ENCODE data around the gene NGF. TPM values are rescaled to one million over a fixed set of nuclear protein-coding genes. Genes with fewer than 3 reads are reported as not detected.

Gene NGF
- total RNA-seq, 4 donors from 2014 or later = 0.78 TPM; not detected in 3

DNA sequence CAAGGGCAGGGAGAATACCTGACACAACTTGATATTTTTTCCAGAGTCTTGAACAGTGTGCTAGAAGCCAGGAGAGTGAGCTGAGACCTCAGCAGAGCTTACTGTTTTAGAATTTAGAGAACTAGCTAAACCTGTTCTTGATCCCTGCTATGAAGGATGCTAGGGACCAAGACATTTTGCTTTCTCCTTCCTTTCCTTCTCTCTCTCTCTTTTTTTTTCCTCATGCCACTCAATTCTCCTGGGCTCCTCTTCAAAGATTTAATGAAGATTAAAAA lies 99.0 kb downstream of the NGF start:
- ATAC-seq = no peak
- intact Hi-C loops (cut with DNase I; ENCODE audit: low total_unique reads) = no loop called here
- H3K36me3 ChIP-seq = no peaks in the 10 kb centered on the region
- no peaks in the 10 kb centered on the region for H3K27me3 ChIP-seq
- in situ Hi-C loops (cut with MboI; ENCODE audit: low sequenced_read_pairs in 4 of 4) = no loop called here
- H3K9me3 ChIP-seq = no peaks in the 10 kb centered on the region
- no peak for DNase-seq
- TF ChIP-seq, protein P1, sequence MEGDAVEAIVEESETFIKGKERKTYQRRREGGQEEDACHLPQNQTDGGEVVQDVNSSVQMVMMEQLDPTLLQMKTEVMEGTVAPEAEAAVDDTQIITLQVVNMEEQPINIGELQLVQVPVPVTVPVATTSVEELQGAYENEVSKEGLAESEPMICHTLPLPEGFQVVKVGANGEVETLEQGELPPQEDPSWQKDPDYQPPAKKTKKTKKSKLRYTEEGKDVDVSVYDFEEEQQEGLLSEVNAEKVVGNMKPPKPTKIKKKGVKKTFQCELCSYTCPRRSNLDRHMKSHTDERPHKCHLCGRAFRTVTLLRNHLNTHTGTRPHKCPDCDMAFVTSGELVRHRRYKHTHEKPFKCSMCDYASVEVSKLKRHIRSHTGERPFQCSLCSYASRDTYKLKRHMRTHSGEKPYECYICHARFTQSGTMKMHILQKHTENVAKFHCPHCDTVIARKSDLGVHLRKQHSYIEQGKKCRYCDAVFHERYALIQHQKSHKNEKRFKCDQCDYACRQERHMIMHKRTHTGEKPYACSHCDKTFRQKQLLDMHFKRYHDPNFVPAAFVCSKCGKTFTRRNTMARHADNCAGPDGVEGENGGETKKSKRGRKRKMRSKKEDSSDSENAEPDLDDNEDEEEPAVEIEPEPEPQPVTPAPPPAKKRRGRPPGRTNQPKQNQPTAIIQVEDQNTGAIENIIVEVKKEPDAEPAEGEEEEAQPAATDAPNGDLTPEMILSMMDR (IDR thresholded peaks at IDR 0.05 in 4 of 5, conservative IDR thresholded peaks at IDR 0.05 in 1 of 5) = no peak
- no peak for TF ChIP-seq POLR2A (IDR thresholded peaks at IDR 0.05)
- H3K27ac ChIP-seq = no peak overlapping the region
- no peak overlapping the region for H3K4me3 ChIP-seq
- no peaks in the 10 kb centered on the region for H3K4me1 ChIP-seq

DNA sequence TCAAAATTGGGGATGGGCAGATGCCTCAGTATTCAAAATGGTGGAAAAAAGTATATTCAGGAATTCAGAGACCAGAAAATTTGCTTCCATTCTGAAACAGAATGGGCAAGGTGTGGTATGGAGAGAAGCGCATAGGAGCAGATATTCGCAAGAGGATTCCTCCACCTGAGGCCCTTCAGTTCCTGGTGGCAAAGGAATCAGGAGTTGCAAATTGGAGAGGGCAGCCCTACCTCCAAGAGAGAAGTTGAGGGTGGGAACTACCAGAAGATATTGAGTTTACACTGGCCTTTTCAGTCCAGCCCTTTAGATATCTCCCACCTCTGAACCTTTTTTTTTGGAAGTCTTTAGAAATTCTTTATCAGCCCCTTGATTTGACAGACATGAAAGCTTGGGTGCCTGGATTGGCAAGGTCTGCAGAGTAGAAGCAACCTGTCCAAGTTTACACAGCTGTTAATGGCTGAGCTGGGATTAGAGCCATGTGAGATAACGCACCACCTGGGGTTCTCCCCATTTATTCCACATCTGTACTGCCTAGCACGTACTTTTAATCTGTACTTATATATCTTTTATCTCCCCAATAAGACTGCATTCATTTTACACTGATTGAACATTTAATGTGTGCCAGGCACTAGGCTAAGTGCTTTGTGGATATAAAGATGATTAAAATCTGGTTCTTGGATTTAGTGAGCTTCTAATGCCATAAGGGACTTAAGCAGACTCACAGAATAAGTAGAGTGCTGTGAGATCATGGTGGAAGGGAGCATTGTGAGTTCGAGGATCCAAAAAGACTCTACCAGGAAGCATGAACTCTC lies 99.5 kb downstream of the NGF start:
- no peak for ATAC-seq
- in situ Hi-C loops (cut with MboI; ENCODE audit: low sequenced_read_pairs in 4 of 4) = no loop called here

DNA sequence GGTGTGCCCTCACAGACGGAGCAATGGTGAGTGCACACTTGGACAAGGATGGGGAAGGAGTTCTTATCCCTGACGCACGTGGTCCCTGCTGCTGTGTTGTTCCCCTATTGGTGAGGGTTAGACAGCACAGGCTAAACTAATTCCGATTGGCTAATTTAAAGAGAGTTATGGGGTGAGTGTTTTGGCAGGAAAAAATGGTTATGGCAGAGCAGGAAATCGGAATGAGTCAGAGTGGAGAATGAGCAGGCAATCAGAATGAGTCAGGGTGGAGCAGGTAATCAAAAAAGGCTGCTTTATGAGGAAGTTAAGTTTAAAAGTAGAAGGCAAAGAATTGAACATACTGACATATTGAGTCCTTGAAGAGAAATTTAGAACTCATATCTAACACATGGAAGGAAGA lies 100.5 kb downstream of the NGF start:
- no peaks in the 10 kb centered on the region for H3K9me3 ChIP-seq
- in situ Hi-C loops (cut with MboI; ENCODE audit: low sequenced_read_pairs in 4 of 4) = no loop called here
- no peak overlapping the region for H3K27ac ChIP-seq
- H3K4me1 ChIP-seq = no peaks in the 10 kb centered on the region
- H3K36me3 ChIP-seq = no peaks in the 10 kb centered on the region
- intact Hi-C loops (cut with DNase I; ENCODE audit: low total_unique reads) = no loop called here
- no peak overlapping the region for H3K4me3 ChIP-seq
- DNase-seq (no peak), ATAC-seq (no peak)
- H3K27me3 ChIP-seq = no peaks in the 10 kb centered on the region
- no peak for TF ChIP-seq POLR2A (IDR thresholded peaks at IDR 0.05)
- TF ChIP-seq, protein P1 (IDR thresholded peaks at IDR 0.05 in 4 of 5, conservative IDR thresholded peaks at IDR 0.05 in 1 of 5) = no peak

More for the DNA sequence above, 99.5 kb downstream of the NGF start:
- H3K4me1 ChIP-seq = no peaks in the 10 kb centered on the region
- DNase-seq = no peak
- H3K9me3 ChIP-seq = no peaks in the 10 kb centered on the region
- H3K36me3 ChIP-seq = no peaks in the 10 kb centered on the region
- H3K27me3 ChIP-seq = no peaks in the 10 kb centered on the region
- H3K27ac ChIP-seq = no peak overlapping the region
- intact Hi-C loops (cut with DNase I; ENCODE audit: low total_unique reads) = no loop called here
- TF ChIP-seq, protein P1 (IDR thresholded peaks at IDR 0.05 in 4 of 5, conservative IDR thresholded peaks at IDR 0.05 in 1 of 5) = no peak
- TF ChIP-seq POLR2A (IDR thresholded peaks at IDR 0.05) = no peak
- no peak overlapping the region for H3K4me3 ChIP-seq

DNA sequence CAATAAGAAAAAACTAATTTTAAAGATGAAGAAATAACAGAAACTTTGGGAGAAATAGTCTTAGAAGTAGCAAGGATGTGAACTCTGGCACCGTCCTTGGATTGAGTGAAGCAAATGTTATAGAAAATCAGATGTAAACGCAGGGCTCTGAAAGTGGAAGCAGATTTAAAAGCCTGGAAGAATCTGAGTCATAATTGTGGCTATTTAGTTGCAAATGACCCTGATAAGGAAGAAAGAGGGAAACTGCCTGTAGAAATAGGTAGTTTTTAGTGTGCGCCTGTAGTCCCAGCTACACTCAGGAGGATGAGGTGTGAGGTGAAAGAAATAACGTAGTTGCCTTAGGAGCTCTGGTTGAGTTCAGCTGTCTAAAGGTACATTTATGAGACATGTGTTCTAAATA lies 101.0 kb downstream of the NGF start:
- no peaks in the 10 kb centered on the region for H3K27me3 ChIP-seq
- in situ Hi-C loops (cut with MboI; ENCODE audit: low sequenced_read_pairs in 4 of 4) (no loop called here), intact Hi-C loops (cut with DNase I; ENCODE audit: low total_unique reads) (no loop called here)
- DNase-seq = no peak
- TF ChIP-seq, protein P1 (IDR thresholded peaks at IDR 0.05 in 4 of 5, conservative IDR thresholded peaks at IDR 0.05 in 1 of 5) = no peak
- TF ChIP-seq POLR2A (IDR thresholded peaks at IDR 0.05) = no peak
- no peak for ATAC-seq
- no peak overlapping the region for H3K27ac ChIP-seq
- H3K36me3 ChIP-seq = no peaks in the 10 kb centered on the region
- H3K4me1 ChIP-seq = no peaks in the 10 kb centered on the region
- no peaks in the 10 kb centered on the region for H3K9me3 ChIP-seq
- no peak overlapping the region for H3K4me3 ChIP-seq

Other genes starting within 250 kb of the NGF start
- gene TSPAN2, start 248.7 kb downstream of the NGF start, total RNA-seq = 1 to 10 TPM in 2 of 4 donors, under 1 TPM in 1, not detected in 1; 0.70 to 2.6 (median 2.0) TPM

Data from gastrocnemius medialis (tissue), 4 donors.